Suprapubic skin (tissue), 4 donors: ENCODE data around the gene NFATC2. TPM values are rescaled to one million over a fixed set of nuclear protein-coding genes. Genes with fewer than 3 reads are reported as not detected.

Experiments used
- DNase-seq, 2 donors: peaks; one replicate each; pipeline ENCODE4 v3.0.0-alpha.2; 2019; ENCODE audit warnings: low spot score in 2 of 2
- H3K27ac ChIP-seq: fragments of 200-600 bp; sonication (generic); one replicate; pipeline ENCODE4 v1.5.1; 2019
- H3K27me3 ChIP-seq: fragments of 200-600 bp; sonication (generic); one replicate; pipeline ENCODE4 v1.5.1; 2019
- H3K36me3 ChIP-seq: fragments of 200-600 bp; sonication (generic); one replicate; pipeline ENCODE4 v1.5.1; 2019
- H3K4me1 ChIP-seq: fragments of 200-600 bp; sonication (generic); one replicate; pipeline ENCODE4 v1.5.1; 2019
- H3K4me3 ChIP-seq: fragments of 200-600 bp; sonication (generic); one replicate; pipeline ENCODE4 v1.5.1; 2019; ENCODE audit warnings: mild to moderate bottlenecking
- H3K9me3 ChIP-seq: fragments of 200-600 bp; sonication (generic); one replicate; pipeline ENCODE4 v1.5.1; 2019
- CTCF ChIP-seq, 2 donors: fragments of 200-600 bp in 1 of 2; fragments of 450-650 bp in 1 of 2; sonication (generic) in 1 of 2; IDR thresholded peaks; one replicate each; pipeline ENCODE4 v1.5.1; 2016 to 2019; ENCODE audit warnings: antibody characterized with exemption in 2 of 2, mild to moderate bottlenecking in 1 of 2, moderate library complexity in 1 of 2
- EP300 ChIP-seq: sonication (generic); formaldehyde crosslinking; IDR thresholded peaks from one replicate; pipeline ENCODE4 v1.6.1; 2017; ENCODE audit warnings: antibody characterized with exemption
- POLR2A ChIP-seq, 2 donors: fragments of 450-650 bp; IDR thresholded peaks; one replicate each; pipeline ENCODE4 v1.6.1; 2017; ENCODE audit warnings: antibody characterized with exemption in 2 of 2, mild to moderate bottlenecking in 2 of 2, moderate library complexity in 2 of 2
- POLR2AphosphoS5 ChIP-seq, 3 donors: sonication (generic); formaldehyde crosslinking; IDR thresholded peaks; one replicate each; pipeline ENCODE4 v1.6.1; 2017; ENCODE audit warnings: antibody characterized with exemption in 3 of 3
- WGBS: methylation state at CpG from one replicate; pipeline ENCODE4 v1.1.5; 2018; 5-methylcytosine and 5-hydroxymethylcytosine counted together
- total RNA-seq, 4 donors: library from RNA; depleted of rRNA; stranded (reverse); fragments of >200 nt; gene quantifications; one replicate each; pipeline ENCODE4 v1.1.0, GENCODE V29; 2016

Gene NFATC2
- total RNA-seq, 4 donors from 2014 or later = 5.4 to 15.7 (median 8.4) TPM

GRCh38 chr20:51583073-51583472 is 40.6 kb upstream of the NFATC2 start:
- 74% methylated on average over 13 of the region's 13 CpGs for WGBS
- Histone ChIP-seq H3K4me3 (no peak overlapping the region), H3K36me3 (no peaks in the 10 kb centered on the region), H3K9me3 (no peaks in the 10 kb centered on the region), H3K4me1 (no peaks in the 10 kb centered on the region), H3K27me3 (no peaks in the 10 kb centered on the region), H3K27ac (no peak overlapping the region)
- DNase-seq = no peak
- TF ChIP-seq EP300 (no peak), POLR2A (IDR thresholded peaks at IDR 0.05) (no peak), POLR2AphosphoS5 (IDR thresholded peaks at IDR 0.05) (no peak), CTCF (IDR thresholded peaks at IDR 0.05) (no peak)

GRCh38 chr20:51581571-51581970 is 39.1 kb upstream of the NFATC2 start:
- Histone ChIP-seq H3K4me1 (no peaks in the 10 kb centered on the region), H3K27me3 (no peaks in the 10 kb centered on the region), H3K27ac (no peak overlapping the region), H3K4me3 (no peak overlapping the region), H3K9me3 (no peaks in the 10 kb centered on the region), H3K36me3 (no peaks in the 10 kb centered on the region)
- TF ChIP-seq EP300 (no peak), POLR2A (IDR thresholded peaks at IDR 0.05) (no peak), CTCF (IDR thresholded peaks at IDR 0.05) (no peak), POLR2AphosphoS5 (IDR thresholded peaks at IDR 0.05) (no peak)
- DNase-seq = no peak

- H3K4me3 ChIP-seq = no peak overlapping the region
- peaks cover 1% of the 10 kb centered on the region for H3K4me1 ChIP-seq
- no peaks in the 10 kb centered on the region for H3K36me3 ChIP-seq
- no peak for DNase-seq
- H3K9me3 ChIP-seq = no peaks in the 10 kb centered on the region
- TF ChIP-seq EP300 = no peak
- TF ChIP-seq CTCF (IDR thresholded peaks at IDR 0.05) = no peak
- TF ChIP-seq POLR2AphosphoS5 (IDR thresholded peaks at IDR 0.05) = no peak
- no peak for TF ChIP-seq POLR2A (IDR thresholded peaks at IDR 0.05)
- H3K27me3 ChIP-seq = no peaks in the 10 kb centered on the region
- 80% methylated on average over 8 of the region's 8 CpGs for whole genome bisulfite sequencing
- H3K27ac ChIP-seq = no peak overlapping the region
Observed at GRCh38 chr20:51579137-51579536, 36.6 kb upstream of the NFATC2 start.

GRCh38 chr20:51578145-51578459 is 35.6 kb upstream of the NFATC2 start:
- Histone ChIP-seq H3K4me1 (peaks cover 12% of the 10 kb centered on the region), H3K27me3 (no peaks in the 10 kb centered on the region), H3K9me3 (no peaks in the 10 kb centered on the region), H3K4me3 (no peak overlapping the region), H3K27ac (no peak overlapping the region), H3K36me3 (no peaks in the 10 kb centered on the region)
- no peak for DNase-seq
- WGBS = 96% methylated on average over 2 of the region's 2 CpGs
- TF ChIP-seq POLR2A (IDR thresholded peaks at IDR 0.05) = no peak
- no peak for TF ChIP-seq CTCF (IDR thresholded peaks at IDR 0.05)
- TF ChIP-seq POLR2AphosphoS5 (IDR thresholded peaks at IDR 0.05) = no peak
- no peak for TF ChIP-seq EP300

GRCh38 chr20:51577432-51578144 is 35.1 kb upstream of the NFATC2 start:
- no peak for DNase-seq

More at GRCh38 chr20:51577432-51578144, 35.1 kb upstream of the NFATC2 start:
- no peak for TF ChIP-seq EP300
- TF ChIP-seq POLR2A (IDR thresholded peaks at IDR 0.05) = no peak
- no peak for TF ChIP-seq POLR2AphosphoS5 (IDR thresholded peaks at IDR 0.05)
- no peak for TF ChIP-seq CTCF (IDR thresholded peaks at IDR 0.05)
- Histone ChIP-seq H3K36me3 (no peaks in the 10 kb centered on the region), H3K27ac (no peak overlapping the region), H3K4me1 (peaks cover 12% of the 10 kb centered on the region), H3K27me3 (no peaks in the 10 kb centered on the region), H3K4me3 (no peak overlapping the region), H3K9me3 (no peaks in the 10 kb centered on the region)
- WGBS = 91% methylated on average over 11 of the region's 11 CpGs
